Right ventricle myocardium superior (tissue), 1 donor: ENCODE data around the gene LRRC14B. TPM values are rescaled to one million over a fixed set of nuclear protein-coding genes. Genes with fewer than 3 reads are reported as not detected.

ENCODE experiments used
- ATAC-seq: fragments of 200-7000 bp; cut with Tn5 transposase; one replicate; pipeline ENCODE4 v1.9.1; 2020; ENCODE audit warnings: mild to moderate bottlenecking; ENCODE audit not compliant: poor library complexity
- DNase-seq: peaks from one replicate; pipeline ENCODE4 v3.0.0-alpha.2; 2020
- intact Hi-C: fragments of 100-400 bp; cut with DNase I; formaldehyde crosslinking; loops from one replicate; pipeline ENCODE4 v1.11.2; 2022
- total RNA-seq: library from RNA; stranded (reverse); fragmentation: NEBNext Ultra II Directional; extraction: Animal tissue kit (Norgen Biotek cat#: 25700); gene quantifications from one replicate; pipeline ENCODE4 v1.2.1, GENCODE V29; 2021
- donor health status: DM: no; HTN: yes; CAD: no; lungs with severe emphysema.

The LRRC14B gene
- total RNA-seq, 1 donor from 2014 or later = 103 TPM

GRCh38 chr5:171801-172331 is 19.4 kb upstream of the LRRC14B start:
- no peak for ATAC-seq
- intact Hi-C loops = no loop called here
- DNase-seq = no peak

GRCh38 chr5:172421-172820 is 18.9 kb upstream of the LRRC14B start:
- intact Hi-C loops = no loop called here
- ATAC-seq (no peak), DNase-seq (no peak)

- no peak for ATAC-seq
- intact Hi-C loops = no loop called here
- DNase-seq = no peak
These were observed 18.4 kb upstream of the LRRC14B start for GRCh38 chr5:172841-173251.

- ATAC-seq = no peak
- DNase-seq = no peak
- intact Hi-C loops = no loop called here
These were observed 17.7 kb upstream of the LRRC14B start for GRCh38 chr5:173392-174290.

- DNase-seq (no peak), ATAC-seq (no peak)
- intact Hi-C loops = no loop called here
These were observed 17.0 kb upstream of the LRRC14B start for GRCh38 chr5:174291-174600.

- DNase-seq = no peak
- intact Hi-C loops = no loop called here
These were observed 16.3 kb upstream of the LRRC14B start for GRCh38 chr5:174876-175465.

GRCh38 chr5:176296-176823 is 14.9 kb upstream of the LRRC14B start:
- intact Hi-C loops = no loop called here
- ATAC-seq (no peak), DNase-seq (peak; percentile 35)

More at GRCh38 chr5:174876-175465, 16.3 kb upstream of the LRRC14B start:
- ATAC-seq = no peak

GRCh38 chr5:178110-178509 is 13.2 kb upstream of the LRRC14B start:
- DNase-seq (no peak), ATAC-seq (no peak)
- intact Hi-C loops = no loop called here

GRCh38 chr5:179401-179800 is 11.9 kb upstream of the LRRC14B start:
- intact Hi-C loops = no loop called here
- DNase-seq (peak; percentile 10), ATAC-seq (no peak)

- intact Hi-C loops = no loop called here
- ATAC-seq (peak; percentile 57), DNase-seq (peak; percentile 33)
These were observed 10.9 kb upstream of the LRRC14B start for GRCh38 chr5:180286-180918.

- DNase-seq = peak; percentile 18
- intact Hi-C loops = no loop called here
- no peak for ATAC-seq
These were observed 10.1 kb upstream of the LRRC14B start for GRCh38 chr5:181160-181559.

GRCh38 chr5:181566-181965 is 9.7 kb upstream of the LRRC14B start:
- intact Hi-C loops = no loop called here
- DNase-seq (peak; percentile 37), ATAC-seq (no peak)

GRCh38 chr5:182126-182525 is 9.2 kb upstream of the LRRC14B start:
- intact Hi-C loops = no loop called here
- DNase-seq (peak; percentile 31), ATAC-seq (no peak)

- intact Hi-C loops = no loop called here
- DNase-seq (no peak), ATAC-seq (no peak)
These were observed 6.8 kb upstream of the LRRC14B start for GRCh38 chr5:184471-184870.

GRCh38 chr5:185095-186070 is 5.9 kb upstream of the LRRC14B start:
- ATAC-seq (no peak), DNase-seq (peak; percentile 34)
- intact Hi-C loops = no loop called here

GRCh38 chr5:186091-187041 is 4.9 kb upstream of the LRRC14B start:
- intact Hi-C loops = no loop called here
- ATAC-seq = no peak
- peak; percentile 36 for DNase-seq

- ATAC-seq = no peak
- intact Hi-C loops = no loop called here
- peak; percentile 24 for DNase-seq
These were observed 4.3 kb upstream of the LRRC14B start for GRCh38 chr5:187042-187431.
